PFSK-1 (cell line): ENCODE measurements around the gene CERS5.

ENCODE experiments used
- FOXP2 ChIP-seq: optimal IDR thresholded peaks from 2 replicates; pipeline ENCODE3; 2011; ENCODE audit warnings: borderline replicate concordance, control low read depth, inconsistent platforms; ENCODE audit not compliant: insufficient read depth; ENCODE audit errors: extremely low read length, extremely low read depth
- POLR2AphosphoS5 ChIP-seq: IDR thresholded peaks from 2 replicates; pipeline ENCODE4 v1.6.1; 2012; ENCODE audit warnings: low read depth, mild to moderate bottlenecking, control low read depth, low read length, moderate library complexity
- REST ChIP-seq, 2 experiments: IDR thresholded peaks; 2 replicates each; pipeline versions ENCODE4 v1.6.1 to v1.8.0; 2011 to 2012; ENCODE audit warnings: low read depth in 2 of 2, low read length in 2 of 2, control low read depth in 1 of 2, inconsistent platforms in 1 of 2, mild to moderate bottlenecking in 1 of 2, moderate library complexity in 1 of 2; ENCODE audit not compliant: insufficient read depth in 1 of 2
- SIN3A ChIP-seq: IDR thresholded peaks from 2 replicates; pipeline ENCODE4 v1.6.1; 2012; ENCODE audit warnings: mild to moderate bottlenecking, low read length, moderate library complexity, borderline replicate concordance; ENCODE audit not compliant: insufficient read depth
- TAF1 ChIP-seq: IDR thresholded peaks from 2 replicates; pipeline ENCODE4 v1.6.1; 2012; ENCODE audit warnings: low read length, control low read depth, borderline replicate concordance; ENCODE audit not compliant: insufficient read depth

CERS5 gene

GRCh38 chr12:50104417-50105366 is 62.5 kb downstream of the CERS5 start:
- TF ChIP-seq POLR2AphosphoS5: no peak
- no peak for TF ChIP-seq FOXP2

GRCh38 chr12:50103767-50104321 is 63.3 kb downstream of the CERS5 start, which contains the start of gene GPD1:
TSS of gene GPD1 (plus strand) at chr12:50104008. CDS start at chr12:50104051, 43 bp downstream.
- no peak for TF ChIP-seq REST (IDR thresholded peaks at IDR 0.05; ENCODE audit: insufficient read depth in 1 of 2, low read depth in 2 of 2, low read length in 2 of 2)
- TF ChIP-seq TAF1: no peak
- no peak for TF ChIP-seq FOXP2
- no peak for TF ChIP-seq POLR2AphosphoS5
- TF ChIP-seq SIN3A: no peak

GRCh38 chr12:50103351-50103750 is 63.8 kb downstream of the CERS5 start:
- TF ChIP-seq FOXP2 (no peak), REST (IDR thresholded peaks at IDR 0.05; ENCODE audit: insufficient read depth in 1 of 2, low read depth in 2 of 2, low read length in 2 of 2) (no peak), TAF1 (no peak), SIN3A (no peak), POLR2AphosphoS5 (no peak)

- TF ChIP-seq REST (IDR thresholded peaks at IDR 0.05; ENCODE audit: insufficient read depth in 1 of 2, low read depth in 2 of 2, low read length in 2 of 2): no peak
- TF ChIP-seq TAF1: no peak
- TF ChIP-seq SIN3A: no peak
- no peak for TF ChIP-seq POLR2AphosphoS5
- TF ChIP-seq FOXP2: no peak
Measured at GRCh38 chr12:50102646-50103309, 64.4 kb downstream of the CERS5 start.

GRCh38 chr12:50102131-50102531 is 65.0 kb downstream of the CERS5 start:
- no peak for TF ChIP-seq FOXP2
- no peak for TF ChIP-seq REST (IDR thresholded peaks at IDR 0.05; ENCODE audit: insufficient read depth in 1 of 2, low read depth in 2 of 2, low read length in 2 of 2)
- TF ChIP-seq SIN3A: no peak
- TF ChIP-seq POLR2AphosphoS5: no peak
